Activated CD4-positive, CD25-positive, alpha-beta regulatory T cell treated with anti-CD3 and anti-CD28 coated beads, Interleukin-2, amount 50 U/mL, for 24 hours (primary cell): ENCODE results near the gene AQP4.

Experiments used
- ATAC-seq, 2 donors: fragments of 150-1000 bp; cut with Tn5 transposase; one replicate each; pipeline ENCODE4 v1.10.0; 2021; ENCODE audit warnings: mild to moderate bottlenecking in 1 of 2, moderate library complexity in 1 of 2

AQP4 gene

GRCh38 chr18:26865557-26865956, at the start of gene AQP4:
AQP4 (minus strand) TSS chr18:26865707; CDS start chr18:26865689, 18 bp downstream.
- ATAC-seq: no peak

- no peak for ATAC-seq
These were observed 46.3 kb upstream of the AQP4 start for GRCh38 chr18:26911840-26912239.

GRCh38 chr18:26909599-26910290, 44.2 kb upstream of the AQP4 start:
- no peak for ATAC-seq

- no peak for ATAC-seq
These were observed 43.4 kb upstream of the AQP4 start for GRCh38 chr18:26908906-26909305.

- no peak for ATAC-seq
These were observed 36.8 kb upstream of the AQP4 start for GRCh38 chr18:26902291-26902690.

- no peak for ATAC-seq
These were observed 35.5 kb upstream of the AQP4 start for GRCh38 chr18:26901020-26901419.

- no peak for ATAC-seq
These were observed 28.9 kb upstream of the AQP4 start for GRCh38 chr18:26894426-26894825.

GRCh38 chr18:26893996-26894395, 28.5 kb upstream of the AQP4 start:
- no peak for ATAC-seq

GRCh38 chr18:26888259-26888658, 22.8 kb upstream of the AQP4 start:
- no peak for ATAC-seq

GRCh38 chr18:26875040-26875654, 9.6 kb upstream of the AQP4 start:
- ATAC-seq: no peak

- ATAC-seq: no peak
These were observed 8.8 kb upstream of the AQP4 start for GRCh38 chr18:26874283-26874682.

GRCh38 chr18:26869640-26870039, 4.1 kb upstream of the AQP4 start:
- no peak for ATAC-seq

GRCh38 chr18:26868968-26869586, 3.6 kb upstream of the AQP4 start:
- ATAC-seq: no peak

- no peak for ATAC-seq
These were observed 2.0 kb upstream of the AQP4 start for GRCh38 chr18:26867471-26867870.

GRCh38 chr18:26864658-26865057, 849 bp downstream of the AQP4 start:
- ATAC-seq: no peak

- ATAC-seq: no peak
These were observed 1.5 kb downstream of the AQP4 start for GRCh38 chr18:26863921-26864497.

GRCh38 chr18:26863122-26863879, 2.2 kb downstream of the AQP4 start:
- ATAC-seq: no peak

- ATAC-seq: no peak
These were observed 3.4 kb downstream of the AQP4 start for GRCh38 chr18:26862084-26862483.

GRCh38 chr18:26854292-26854881, 11.1 kb downstream of the AQP4 start:
- ATAC-seq: no peak

- ATAC-seq: no peak
These were observed 12.1 kb downstream of the AQP4 start for GRCh38 chr18:26853401-26853800.

GRCh38 chr18:26843760-26844159, 21.7 kb downstream of the AQP4 start:
- ATAC-seq: no peak

GRCh38 chr18:26840965-26841364, 24.5 kb downstream of the AQP4 start:
- ATAC-seq: no peak

- no peak for ATAC-seq
These were observed 25.9 kb downstream of the AQP4 start for GRCh38 chr18:26839609-26840008.
